Thoracic aorta (tissue), 2 donors: Measurements from ENCODE around the gene AHRR. TPM values are rescaled to one million over a fixed set of nuclear protein-coding genes. Genes with fewer than 3 reads are reported as not detected.

ENCODE experiments used
- ATAC-seq: fragments of 150-250 bp; one replicate; pipeline ENCODE4 v1.8.0; 2017; ENCODE audit warnings: low read depth; ENCODE audit not compliant: insufficient number of reproducible peaks, low FRiP score
- DNase-seq: peaks from one replicate; pipeline ENCODE4 v3.0.0-alpha.2; 2020; ENCODE audit warnings: low spot score
- H3K27ac ChIP-seq, 2 donors: fragments of 200-600 bp; sonication (generic); 1 replicate in 1 of 2; 2 replicates in 1 of 2; pipeline ENCODE4 v1.5.1; 2016; ENCODE audit warnings: mild to moderate bottlenecking in 2 of 2, moderate library complexity in 2 of 2
- H3K27me3 ChIP-seq: fragments of 200-600 bp; sonication (generic); replicated peaks from 2 replicates; pipeline ENCODE4 v1.6.0; 2016; ENCODE audit warnings: mild to moderate bottlenecking; ENCODE audit not compliant: insufficient read depth
- H3K36me3 ChIP-seq: fragments of 200-600 bp; sonication (generic); one replicate; pipeline ENCODE4 v1.5.1; 2016
- H3K4me1 ChIP-seq, 2 donors: fragments of 200-600 bp; sonication (generic); 1 replicate in 1 of 2; 2 replicates in 1 of 2; pipeline versions ENCODE4 v1.5.1 to v1.6.0; 2016; ENCODE audit warnings: low read depth in 2 of 2, mild to moderate bottlenecking in 1 of 2; ENCODE audit not compliant: control insufficient read depth in 1 of 2
- H3K4me3 ChIP-seq: fragments of 200-600 bp; sonication (generic); 2 replicates; pipeline ENCODE4 v1.5.1; 2016; ENCODE audit warnings: mild to moderate bottlenecking
- H3K9me3 ChIP-seq: fragments of 200-600 bp; sonication (generic); 2 replicates; pipeline ENCODE4 v1.5.1; 2016
- total RNA-seq, 2 donors: library from RNA; depleted of rRNA; stranded (reverse); fragments of >200 nt; gene quantifications; one replicate each; pipeline versions ENCODE4 v1.1.0 to v1.2.3, GENCODE V29; 2016
- TF ChIP-seq, protein P1 (sequence below): fragments of 200-600 bp; sonication (generic); IDR thresholded peaks from one replicate; pipeline ENCODE4 v1.5.1; 2019; ENCODE audit warnings: antibody characterized with exemption

The AHRR gene
- total RNA-seq, 2 donors from 2014 or later, result 0.85 to 3.1 TPM

GRCh38 chr5:420632-421286 is 99.2 kb downstream of the AHRR start:
- TF ChIP-seq, protein P1, sequence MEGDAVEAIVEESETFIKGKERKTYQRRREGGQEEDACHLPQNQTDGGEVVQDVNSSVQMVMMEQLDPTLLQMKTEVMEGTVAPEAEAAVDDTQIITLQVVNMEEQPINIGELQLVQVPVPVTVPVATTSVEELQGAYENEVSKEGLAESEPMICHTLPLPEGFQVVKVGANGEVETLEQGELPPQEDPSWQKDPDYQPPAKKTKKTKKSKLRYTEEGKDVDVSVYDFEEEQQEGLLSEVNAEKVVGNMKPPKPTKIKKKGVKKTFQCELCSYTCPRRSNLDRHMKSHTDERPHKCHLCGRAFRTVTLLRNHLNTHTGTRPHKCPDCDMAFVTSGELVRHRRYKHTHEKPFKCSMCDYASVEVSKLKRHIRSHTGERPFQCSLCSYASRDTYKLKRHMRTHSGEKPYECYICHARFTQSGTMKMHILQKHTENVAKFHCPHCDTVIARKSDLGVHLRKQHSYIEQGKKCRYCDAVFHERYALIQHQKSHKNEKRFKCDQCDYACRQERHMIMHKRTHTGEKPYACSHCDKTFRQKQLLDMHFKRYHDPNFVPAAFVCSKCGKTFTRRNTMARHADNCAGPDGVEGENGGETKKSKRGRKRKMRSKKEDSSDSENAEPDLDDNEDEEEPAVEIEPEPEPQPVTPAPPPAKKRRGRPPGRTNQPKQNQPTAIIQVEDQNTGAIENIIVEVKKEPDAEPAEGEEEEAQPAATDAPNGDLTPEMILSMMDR, result no peak
- H3K27ac ChIP-seq, result no peak overlapping the region
- H3K4me1 ChIP-seq, result no peaks in the 10 kb centered on the region
- H3K27me3 ChIP-seq, result no peaks in the 10 kb centered on the region
- ATAC-seq, result no peak
- no peak for DNase-seq
- no peaks in the 10 kb centered on the region for H3K36me3 ChIP-seq
- H3K9me3 ChIP-seq, result no peaks in the 10 kb centered on the region
- H3K4me3 ChIP-seq, result no peak overlapping the region

DNA sequence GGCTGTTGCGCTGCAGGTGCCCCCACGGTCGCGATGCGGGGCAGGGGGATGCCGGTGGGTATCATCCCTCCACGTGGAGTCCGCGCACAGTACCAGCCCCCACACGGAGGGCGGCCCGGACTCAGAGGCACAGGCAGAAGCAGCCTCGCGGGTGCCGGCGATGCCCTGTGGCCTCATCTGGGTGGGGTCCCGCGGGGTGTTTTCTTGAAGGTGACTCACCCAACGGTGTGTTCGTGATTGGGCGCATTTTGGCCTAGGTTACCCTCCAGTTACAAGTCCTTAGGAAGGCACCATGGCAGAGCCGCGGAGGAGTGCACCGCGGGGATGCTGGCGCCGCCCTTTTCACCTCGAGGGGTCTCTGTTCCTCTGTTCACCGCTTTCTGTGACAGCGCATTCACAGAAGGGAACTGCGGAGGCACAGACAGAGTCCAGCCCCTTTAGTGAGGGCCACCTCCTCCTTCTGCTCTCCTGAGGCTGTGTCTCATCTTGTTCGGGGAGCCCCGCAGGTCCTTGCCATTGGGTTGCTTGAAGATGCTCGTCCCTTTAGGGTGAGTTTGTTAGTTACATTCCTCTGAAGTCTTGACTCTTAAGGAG is 99.9 kb downstream of the AHRR start:
- H3K27me3 ChIP-seq, result no peaks in the 10 kb centered on the region
- H3K36me3 ChIP-seq, result no peaks in the 10 kb centered on the region
- no peaks in the 10 kb centered on the region for H3K9me3 ChIP-seq
- DNase-seq (no peak), ATAC-seq (no peak)
- H3K4me1 ChIP-seq, result no peaks in the 10 kb centered on the region
- TF ChIP-seq, protein P1, result no peak
- H3K27ac ChIP-seq, result no peak overlapping the region
- no peak overlapping the region for H3K4me3 ChIP-seq

DNA sequence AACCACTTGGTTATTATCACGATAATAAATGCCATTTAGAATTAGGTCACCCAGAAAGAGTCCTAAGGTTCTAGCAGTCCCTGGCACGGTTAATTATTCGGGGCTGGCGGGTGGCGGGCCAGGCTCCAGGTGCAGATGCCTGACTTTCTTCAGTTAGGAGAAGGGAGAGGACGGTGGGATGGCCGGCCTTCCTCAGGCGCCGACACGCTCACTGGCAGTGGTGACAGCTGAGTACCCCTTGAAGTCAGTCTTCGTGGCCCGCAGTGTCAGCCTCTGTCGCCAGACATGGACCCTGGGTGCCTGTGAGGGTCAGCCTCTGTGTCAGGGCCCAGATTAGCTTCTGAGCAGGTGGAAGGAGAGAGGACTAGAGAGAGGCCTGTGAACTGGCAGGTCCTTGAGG is 100.4 kb downstream of the AHRR start:
- DNase-seq (no peak), ATAC-seq (no peak)
- TF ChIP-seq, protein P1, result no peak
- Histone ChIP-seq H3K27ac (no peak overlapping the region), H3K27me3 (no peaks in the 10 kb centered on the region), H3K4me3 (no peak overlapping the region), H3K9me3 (no peaks in the 10 kb centered on the region), H3K36me3 (no peaks in the 10 kb centered on the region), H3K4me1 (no peaks in the 10 kb centered on the region)

DNA sequence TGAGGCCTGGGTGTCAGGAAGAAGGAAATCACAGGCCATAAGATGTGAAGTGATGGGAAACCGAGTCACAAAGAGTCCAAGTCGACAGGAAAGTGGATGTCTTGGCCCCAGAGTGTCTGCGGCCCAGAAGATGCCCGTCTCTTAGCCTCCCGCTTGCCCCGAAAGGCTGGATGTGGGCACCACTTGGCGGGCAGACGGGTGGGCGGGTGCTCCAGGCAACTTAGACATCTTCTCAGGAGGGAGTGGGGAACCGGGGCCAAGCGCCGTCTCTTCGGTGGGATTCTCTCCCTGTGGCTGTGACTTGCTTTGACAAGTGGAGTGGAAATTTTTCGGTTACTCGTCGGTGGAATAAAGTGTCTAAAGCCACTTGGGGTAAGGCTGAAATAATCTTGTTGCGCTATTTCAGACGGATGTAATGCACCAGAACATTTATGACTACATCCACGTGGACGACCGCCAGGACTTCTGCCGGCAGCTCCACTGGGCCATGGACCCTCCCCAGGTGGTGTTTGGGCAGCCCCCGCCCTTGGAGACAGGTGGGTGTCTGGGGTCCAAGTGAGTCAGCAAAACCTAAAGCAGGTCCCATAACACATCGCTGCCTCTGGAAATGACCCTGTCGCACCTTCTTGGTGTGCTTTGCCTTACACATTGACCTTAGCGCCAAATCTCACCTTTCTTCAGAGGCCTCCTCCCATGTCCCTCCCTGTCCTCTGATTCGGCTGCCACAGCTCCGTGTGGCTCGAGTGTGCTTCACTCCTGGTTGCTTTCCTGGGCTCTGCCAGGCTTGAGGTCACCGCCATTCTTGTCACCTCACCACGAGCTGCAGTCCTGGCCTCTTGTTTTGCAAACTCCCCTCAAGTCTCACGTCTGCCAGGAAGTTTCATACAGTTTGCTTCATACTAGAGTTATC is 101.1 kb downstream of the AHRR start:
- no peaks in the 10 kb centered on the region for H3K4me1 ChIP-seq
- no peaks in the 10 kb centered on the region for H3K36me3 ChIP-seq
- ATAC-seq (no peak), DNase-seq (no peak)
- TF ChIP-seq, protein P1, result no peak
- no peaks in the 10 kb centered on the region for H3K27me3 ChIP-seq
- no peak overlapping the region for H3K27ac ChIP-seq
- H3K9me3 ChIP-seq, result no peaks in the 10 kb centered on the region
- no peak overlapping the region for H3K4me3 ChIP-seq

DNA sequence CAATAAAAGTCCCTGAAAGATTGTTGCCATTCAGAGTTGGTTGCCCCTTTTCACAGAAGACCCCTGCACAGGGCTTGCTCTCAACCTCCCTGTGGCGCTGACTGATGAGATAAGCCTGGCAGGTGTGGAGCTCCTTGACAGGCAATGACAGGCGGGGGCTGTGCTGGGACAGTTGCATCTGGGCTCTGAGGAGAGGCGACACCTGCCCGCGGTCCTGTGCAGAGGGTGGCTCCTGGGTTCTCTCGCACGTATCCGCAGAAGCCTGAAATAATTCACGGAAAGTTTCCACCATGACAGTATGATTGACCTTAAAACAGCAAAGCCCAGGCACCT is 101.7 kb downstream of the AHRR start:
- ATAC-seq (no peak), DNase-seq (no peak)
- Histone ChIP-seq H3K27me3 (no peaks in the 10 kb centered on the region), H3K36me3 (no peaks in the 10 kb centered on the region), H3K9me3 (no peaks in the 10 kb centered on the region), H3K4me3 (no peak overlapping the region), H3K4me1 (no peaks in the 10 kb centered on the region), H3K27ac (no peak overlapping the region)
- TF ChIP-seq, protein P1, result no peak
